Prostate gland (tissue), 2 donors: ENCODE results near the gene ARMC2.

Experiments used
- CTCF ChIP-seq, 4 experiments: fragments of 200-600 bp in 2 of 4; fragments of 450-650 bp in 2 of 4; sonication (generic) in 2 of 4; IDR thresholded peaks; 1 replicate in 3 of 4; 2 replicates in 1 of 4; pipeline ENCODE4 v1.5.1; 2016 to 2019; ENCODE audit warnings: antibody characterized with exemption in 4 of 4, mild to moderate bottlenecking in 2 of 4, moderate library complexity in 2 of 4
- POLR2A ChIP-seq: fragments of 450-650 bp; IDR thresholded peaks from one replicate; pipeline ENCODE4 v1.6.1; 2016; ENCODE audit warnings: antibody characterized with exemption, mild to moderate bottlenecking
- POLR2AphosphoS5 ChIP-seq: sonication (generic); formaldehyde crosslinking; IDR thresholded peaks from one replicate; pipeline ENCODE4 v1.6.1; 2017; ENCODE audit warnings: antibody characterized with exemption

GRCh38 chr6:109021870-109022269, 173.6 kb downstream of the ARMC2 start:
- TF ChIP-seq CTCF (IDR thresholded peaks at IDR 0.05) (no peak), POLR2A (no peak), POLR2AphosphoS5 (no peak)
